PC-9 (cell line): ENCODE measurements around the gene ADRA1B. TPM values are rescaled to one million over a fixed set of nuclear protein-coding genes. Genes with fewer than 3 reads are reported as not detected.

Source experiments
- BruUV-seq: library from RNA; stranded (reverse); fragments of 400-500 nt; replicated peaks from 2 replicates; lab custom pipeline; 2021; lab: Mats Ljungman, UMichigan
- CTCF ChIA-PET: fragments of 300-600 bp; sonication (Branson Sonifier 250); formaldehyde crosslinking; loops from one replicate; lab custom pipeline; 2022; ENCODE audit warnings: antibody characterized with exemption; lab: Charles Lee
- POLR2A ChIA-PET: fragments of 300-600 bp; sonication (Branson Sonifier 250); formaldehyde crosslinking; loops from one replicate; lab custom pipeline; 2022; ENCODE audit warnings: antibody characterized with exemption; ENCODE audit not compliant: unreplicated experiment; lab: Charles Lee
- DNase-seq, 2 experiments: peaks; one replicate each; pipeline versions ENCODE4 v3.0.0 to v3.0.0-alpha.2; 2015 to 2022; ENCODE audit warnings: mixed read lengths in 1 of 2
- H2AFZ ChIP-seq: fragments of 200-600 bp; sonication (generic); 2 replicates; pipeline ENCODE4 v1.8.1; 2017; ENCODE audit warnings: antibody characterized with exemption
- H3F3A ChIP-seq: fragments of 200-600 bp; sonication (generic); 2 replicates; pipeline ENCODE4 v1.8.1; 2017; ENCODE audit warnings: antibody characterized with exemption, mild to moderate bottlenecking, low read depth; ENCODE audit not compliant: insufficient read depth
- H3K27ac ChIP-seq: fragments of 200-600 bp; sonication (generic); 2 replicates; pipeline ENCODE4 v1.6.1; 2016; ENCODE audit warnings: mixed run types
- H3K27me3 ChIP-seq: fragments of 200-600 bp; sonication (generic); 2 replicates; pipeline ENCODE4 v1.6.1; 2016; ENCODE audit warnings: low read depth, mixed run types; ENCODE audit not compliant: insufficient read depth
- H3K36me3 ChIP-seq: fragments of 200-600 bp; sonication (generic); 2 replicates; pipeline ENCODE4 v1.6.1; 2016; ENCODE audit warnings: low read depth, mixed run types
- H3K4me1 ChIP-seq: fragments of 200-600 bp; sonication (generic); replicated peaks from 2 replicates; pipeline ENCODE4 v1.6.1; 2016; ENCODE audit warnings: mixed run types; ENCODE audit not compliant: insufficient read depth
- H3K4me2 ChIP-seq: fragments of 200-600 bp; sonication (generic); 2 replicates; pipeline ENCODE4 v1.6.1; 2017; ENCODE audit warnings: mixed run types
- H3K4me3 ChIP-seq: fragments of 200-600 bp; sonication (generic); 2 replicates; pipeline ENCODE4 v1.6.1; 2016; ENCODE audit warnings: mixed run types
- H3K79me2 ChIP-seq: fragments of 200-600 bp; sonication (generic); 2 replicates; pipeline ENCODE4 v1.6.1; 2017; ENCODE audit warnings: low read depth, mixed run types
- H3K9me2 ChIP-seq: fragments of 200-600 bp; sonication (generic); 2 replicates; pipeline ENCODE4 v1.8.1; 2017; ENCODE audit warnings: mild to moderate bottlenecking; ENCODE audit not compliant: insufficient read depth
- H3K9me3 ChIP-seq: fragments of 200-600 bp; sonication (generic); 2 replicates; pipeline ENCODE4 v1.8.1; 2016; ENCODE audit warnings: low read depth; ENCODE audit not compliant: insufficient read depth
- H4K20me1 ChIP-seq: fragments of 200-600 bp; sonication (generic); 2 replicates; pipeline ENCODE4 v1.8.1; 2017; ENCODE audit not compliant: insufficient read depth
- CTCF ChIP-seq: fragments of 200-600 bp; sonication (generic); conservative IDR thresholded peaks from 2 replicates; pipeline ENCODE4 v1.6.1; 2017; ENCODE audit warnings: mixed run types, antibody characterized with exemption, mild to moderate bottlenecking, moderate library complexity
- EZH2 ChIP-seq: fragments of 200-600 bp; sonication (generic); IDR thresholded peaks from 2 replicates; pipeline ENCODE4 v1.8.0; 2017; ENCODE audit warnings: antibody characterized with exemption, low read depth
- intact Hi-C: fragments of 100-400 bp; cut with micrococcal nuclease; formaldehyde crosslinking; loops from one replicate; pipeline ENCODE4 v1.10.0; 2022; ENCODE audit not compliant: unreplicated experiment
- total RNA-seq: library from RNA; stranded (reverse); gene quantifications from 2 replicates; pipeline ENCODE4 v1.2.3, GENCODE V29; 2021

The ADRA1B gene
- total RNA-seq, 1 experiment from 2014 or later: 4.6 TPM

- CTCF ChIA-PET: no interaction called here
- no TSS peak for BruUV-seq
Observed at GRCh38 chr5:159884917-159885620, 31.2 kb upstream of the ADRA1B start.

GRCh38 chr5:159886296-159886695 is 30.0 kb upstream of the ADRA1B start:
- no peak for DNase-seq
- H3K4me2 ChIP-seq: no peak overlapping the region
- TF ChIP-seq CTCF (no peak), EZH2 (no peak)
- no peaks in the 10 kb centered on the region for H4K20me1 ChIP-seq
- no peaks in the 10 kb centered on the region for H3K9me2 ChIP-seq
- no peaks in the 10 kb centered on the region for H3K36me3 ChIP-seq
- H3K27me3 ChIP-seq: no peaks in the 10 kb centered on the region
- intact Hi-C loops: no loop called here
- H3K4me1 ChIP-seq: no peaks in the 10 kb centered on the region
- H3F3A ChIP-seq: no peaks in the 10 kb centered on the region
- ChIA-PET POLR2A (no interaction called here), CTCF (no interaction called here)
- H3K9me3 ChIP-seq: 0 out of 2 replicates have a peak, but pooled peaks cover 4% of the 10 kb centered on the region
- H3K27ac ChIP-seq: no peak overlapping the region
- BruUV-seq: no TSS peak
- no peak overlapping the region for H3K4me3 ChIP-seq
- H3K79me2 ChIP-seq: no peaks in the 10 kb centered on the region
- H2AFZ ChIP-seq: no peak overlapping the region

More at GRCh38 chr5:159884917-159885620, 31.2 kb upstream of the ADRA1B start:
- H3K4me3 ChIP-seq: no peak overlapping the region
- H3K79me2 ChIP-seq: no peaks in the 10 kb centered on the region
- no peaks in the 10 kb centered on the region for H3K4me1 ChIP-seq
- H3K27me3 ChIP-seq: no peaks in the 10 kb centered on the region
- no peaks in the 10 kb centered on the region for H4K20me1 ChIP-seq
- H2AFZ ChIP-seq: no peak overlapping the region
- no peak for DNase-seq
- no peak for TF ChIP-seq EZH2
- TF ChIP-seq CTCF: no peak
- POLR2A ChIA-PET: no interaction called here
- no peaks in the 10 kb centered on the region for H3K9me2 ChIP-seq
- no peaks in the 10 kb centered on the region for H3K36me3 ChIP-seq
- H3F3A ChIP-seq: no peaks in the 10 kb centered on the region
- no peak overlapping the region for H3K4me2 ChIP-seq
- intact Hi-C loops: no loop called here
- no peak overlapping the region for H3K27ac ChIP-seq
- 0 out of 2 replicates have a peak, but pooled peaks cover 4% of the 10 kb centered on the region for H3K9me3 ChIP-seq

GRCh38 chr5:159887050-159887449 is 29.2 kb upstream of the ADRA1B start:
- no peak overlapping the region for H2AFZ ChIP-seq
- DNase-seq: no peak
- CTCF ChIA-PET: no interaction called here
- H3K4me3 ChIP-seq: no peak overlapping the region
- no peaks in the 10 kb centered on the region for H3K9me2 ChIP-seq
- H3K79me2 ChIP-seq: no peaks in the 10 kb centered on the region
- no peak overlapping the region for H3K27ac ChIP-seq
- H3K27me3 ChIP-seq: no peaks in the 10 kb centered on the region
- no TSS peak for BruUV-seq
- H3K9me3 ChIP-seq: 0 out of 2 replicates have a peak, but pooled peaks cover 4% of the 10 kb centered on the region
- intact Hi-C loops: no loop called here
- no peaks in the 10 kb centered on the region for H3F3A ChIP-seq
- H3K4me1 ChIP-seq: no peaks in the 10 kb centered on the region
- no peaks in the 10 kb centered on the region for H3K36me3 ChIP-seq
- POLR2A ChIA-PET: no interaction called here
- no peak overlapping the region for H3K4me2 ChIP-seq
- H4K20me1 ChIP-seq: no peaks in the 10 kb centered on the region
- TF ChIP-seq EZH2 (no peak), CTCF (no peak)
